Measurements from ENCODE around the gene ANKH.

GRCh38 chr5:14678773-14679334 lies 192.7 kb downstream of the ANKH start:
- TF ChIP-seq CTCF (IDR thresholded peaks at IDR 0.05; ENCODE audit: borderline replicate concordance, extremely low read depth, low read length, poor library complexity, severe bottlenecking) (no peak), EZH2 (IDR thresholded peaks at IDR 0.05; ENCODE audit: borderline replicate concordance, low read depth, low read length, severe bottlenecking) (no peak)

All from DND-41 (cell line).